A549 (cell line): ENCODE measurements around the gene REV1. TPM values are rescaled to one million over a fixed set of nuclear protein-coding genes. Genes with fewer than 3 reads are reported as not detected.

Experiments used
- ATAC-seq, 2 experiments: fragments of 200-7000 bp in 1 of 2; fragments of >200 bp in 1 of 2; cut with Nextera tagmentation in 1 of 2; cut with Tn5 transposase in 1 of 2; 3 replicates each; pipeline versions ENCODE4 v1.8.0 to v1.9.1; 2018 to 2020; ENCODE audit warnings: mild to moderate bottlenecking in 1 of 2, moderate library complexity in 1 of 2
- CTCF ChIA-PET: fragments of 300-600 bp; sonication (Branson Sonifier 250); formaldehyde crosslinking; extraction: SDS; loops from one replicate; lab custom pipeline; 2021; ENCODE audit warnings: antibody characterized with exemption, inconsistent platforms; lab: Yijun Ruan, JAX
- POLR2A ChIA-PET: fragments of 350-600 bp; formaldehyde crosslinking; extraction: SDS; loops from one replicate; lab custom pipeline; 2021; ENCODE audit warnings: antibody characterized with exemption, inconsistent platforms; lab: Yijun Ruan, JAX
- DNase-seq, 2 experiments: peaks; one replicate each; pipeline versions ENCODE4 v3.0.0 to v3.0.0-alpha.2; 2011 to 2016; ENCODE audit warnings: low read depth in 1 of 2, low spot score in 1 of 2
- FAIRE-seq: peaks from 2 replicates; lab custom pipeline; 2011; peaks lifted over from hg19 to GRCh38; lab: Jason Lieb, UNC
- H3K27ac ChIP-seq, 2 experiments: fragments of >200 bp; sonication (Bioruptor Twin); formaldehyde crosslinking; 3 replicates each; pipeline ENCODE4 v1.5.1; 2016 to 2017
- H3K4me1 ChIP-seq: fragments of >200 bp; sonication (Bioruptor Twin); formaldehyde crosslinking; 3 replicates; pipeline ENCODE4 v1.6.1; 2016
- H3K4me2 ChIP-seq: fragments of >200 bp; sonication (Bioruptor Twin); formaldehyde crosslinking; 3 replicates; pipeline ENCODE4 v1.6.1; 2016
- H3K4me3 ChIP-seq: fragments of >200 bp; sonication (Bioruptor Twin); formaldehyde crosslinking; 3 replicates; pipeline ENCODE4 v1.5.1; 2016
- H3K9me3 ChIP-seq: fragments of >200 bp; sonication (Bioruptor Twin); formaldehyde crosslinking; 3 replicates; pipeline ENCODE4 v1.6.1; 2016
- HEYL ChIP-seq: fragments of 250-450 bp; sonication (Bioruptor Pico); IDR thresholded peaks from 2 replicates; pipeline ENCODE4 v1.8.0; 2021; ENCODE audit warnings: mild to moderate bottlenecking, moderate library complexity
- JUN ChIP-seq, 2 experiments: fragments of >200 bp; sonication (Bioruptor Twin); formaldehyde crosslinking; IDR thresholded peaks; 2 replicates in 1 of 2; 3 replicates in 1 of 2; pipeline ENCODE4 v1.6.1; 2016 to 2017
- POLR2A ChIP-seq: IDR thresholded peaks from 2 replicates; pipeline ENCODE4 v1.6.1; 2012; ENCODE audit warnings: mild to moderate bottlenecking, low read length
- RARB ChIP-seq: fragments of 250-450 bp; sonication (Bioruptor Pico); IDR thresholded peaks from 2 replicates; pipeline ENCODE4 v1.8.0; 2021; ENCODE audit warnings: mild to moderate bottlenecking, moderate library complexity
- SMC3 ChIP-seq: fragments of >200 bp; sonication (Bioruptor Twin); formaldehyde crosslinking; IDR thresholded peaks from 3 replicates; pipeline ENCODE4 v1.6.1; 2018; ENCODE audit warnings: inconsistent platforms
- ZC3H11A ChIP-seq: fragments of 450-650 bp; IDR thresholded peaks from 2 replicates; pipeline ENCODE4 v1.6.1; 2014; ENCODE audit warnings: antibody characterized with exemption, mild to moderate bottlenecking
- ZFP36 ChIP-seq: fragments of 450-650 bp; IDR thresholded peaks from 2 replicates; pipeline ENCODE4 v1.6.1; 2014; ENCODE audit warnings: borderline replicate concordance; ENCODE audit not compliant: partially characterized antibody
- WGBS: methylation state at CpG from one replicate; pipeline ENCODE4 v1.1.6; 2017; ENCODE audit errors: missing lambda C conversion rate; 5-methylcytosine and 5-hydroxymethylcytosine counted together
- polyA plus RNA-seq, 4 experiments: library from polyadenylated mRNA; depleted of rRNA in 3 of 4; stranded (reverse); fragments of >200 nt; fragmentation: RNase III in 1 of 4; extraction: RNeasy Plus Mini Kit Qiagen cat#74134 plus additional on column Dnase treatment in 1 of 4; gene quantifications; 2 replicates in 3 of 4; 3 replicates in 1 of 4; pipeline ENCODE4 v1.2.3, GENCODE V29; 2011 to 2017
- TF ChIP-seq, protein P1 (sequence below): fragments of 150-350 bp; IDR thresholded peaks from 2 replicates; pipeline ENCODE4 v1.6.1; 2014; ENCODE audit warnings: low read depth, mild to moderate bottlenecking, low read length
- TF ChIP-seq, protein P2 (sequence below): fragments of 250-450 bp; sonication (Bioruptor Pico); IDR thresholded peaks from 2 replicates; pipeline ENCODE4 v1.5.0; 2020; ENCODE audit warnings: low read depth, mild to moderate bottlenecking, moderate library complexity

Gene REV1
- polyA plus RNA-seq, 2 of the 4 experiments (the other 2 are of a cell fraction) = 12.8 to 36.2 TPM

DNA sequence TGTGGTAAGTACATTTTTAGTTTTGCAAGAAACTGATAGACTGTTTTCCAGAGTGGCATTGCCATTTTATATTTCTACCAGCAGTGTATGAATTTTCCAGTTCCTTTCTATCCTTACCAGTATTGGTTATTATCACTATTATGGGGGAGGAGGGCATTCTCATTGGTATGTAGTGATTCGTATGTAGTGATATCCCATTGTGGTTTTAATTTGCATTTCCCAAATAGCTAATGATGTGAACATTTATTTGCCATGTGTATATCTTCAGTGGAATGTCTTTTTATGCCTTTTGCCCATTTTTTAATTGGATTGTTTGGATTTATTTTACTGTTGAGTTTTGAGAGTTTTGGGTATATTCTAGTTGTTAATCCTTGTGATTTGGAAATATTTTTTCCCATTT lies 135.7 kb downstream of the REV1 start:
- no peak overlapping the region for H3K27ac ChIP-seq
- no peak for DNase-seq
- CTCF ChIA-PET = no interaction called here
- H3K4me3 ChIP-seq = no peak overlapping the region
- no peak for ATAC-seq
- H3K4me1 ChIP-seq = no peaks in the 10 kb centered on the region
- no peaks in the 10 kb centered on the region for H3K9me3 ChIP-seq
- no peak overlapping the region for H3K4me2 ChIP-seq
- no peak for FAIRE-seq
- no peak for TF ChIP-seq HEYL
- no peak for TF ChIP-seq ZC3H11A
- TF ChIP-seq JUN (IDR thresholded peaks at IDR 0.05) = no peak
- TF ChIP-seq SMC3 = no peak
- TF ChIP-seq, protein P1, sequence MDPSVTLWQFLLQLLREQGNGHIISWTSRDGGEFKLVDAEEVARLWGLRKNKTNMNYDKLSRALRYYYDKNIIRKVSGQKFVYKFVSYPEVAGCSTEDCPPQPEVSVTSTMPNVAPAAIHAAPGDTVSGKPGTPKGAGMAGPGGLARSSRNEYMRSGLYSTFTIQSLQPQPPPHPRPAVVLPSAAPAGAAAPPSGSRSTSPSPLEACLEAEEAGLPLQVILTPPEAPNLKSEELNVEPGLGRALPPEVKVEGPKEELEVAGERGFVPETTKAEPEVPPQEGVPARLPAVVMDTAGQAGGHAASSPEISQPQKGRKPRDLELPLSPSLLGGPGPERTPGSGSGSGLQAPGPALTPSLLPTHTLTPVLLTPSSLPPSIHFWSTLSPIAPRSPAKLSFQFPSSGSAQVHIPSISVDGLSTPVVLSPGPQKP = no peak
- TF ChIP-seq, protein P2, sequence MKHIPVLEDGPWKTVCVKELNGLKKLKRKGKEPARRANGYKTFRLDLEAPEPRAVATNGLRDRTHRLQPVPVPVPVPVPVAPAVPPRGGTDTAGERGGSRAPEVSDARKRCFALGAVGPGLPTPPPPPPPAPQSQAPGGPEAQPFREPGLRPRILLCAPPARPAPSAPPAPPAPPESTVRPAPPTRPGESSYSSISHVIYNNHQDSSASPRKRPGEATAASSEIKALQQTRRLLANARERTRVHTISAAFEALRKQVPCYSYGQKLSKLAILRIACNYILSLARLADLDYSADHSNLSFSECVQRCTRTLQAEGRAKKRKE = no peak
- TF ChIP-seq POLR2A = no peak
- TF ChIP-seq ZFP36 = no peak
- no peak for TF ChIP-seq RARB (CRISPR knock-in tag)
- TF ChIP-seq, all 56 proteins: peak for 0
- 92% methylated on average over 1 of the region's 1 CpG for WGBS
- POLR2A ChIA-PET = interaction anchor here (0.6 kb wide), 1 partner anchor 125 kb away, joined by 3 read pairs; no protein-coding TSS in a partner anchor

Other genes starting within 250 kb of the REV1 start
- gene LYG2, start 234.4 kb downstream of the REV1 start, polyA plus RNA-seq (2011; rRNA removed) = not detected in 2 replicates
- not detected in 3 replicates for gene LYG2, start 234.4 kb downstream of the REV1 start, polyA plus RNA-seq (2017; fragmentation: RNase III; extraction: RNeasy Plus Mini Kit Qiagen cat#74134 plus additional on column Dnase treatment)
- 4.0 and 4.3 TPM in 2 replicates for gene LYG1, start 188.8 kb downstream of the REV1 start, polyA plus RNA-seq (2011; rRNA removed)
- 2.4 to 3.2 TPM (median 2.9 TPM) in 3 replicates for gene LYG1, start 188.8 kb downstream of the REV1 start, polyA plus RNA-seq (2017; fragmentation: RNase III; extraction: RNeasy Plus Mini Kit Qiagen cat#74134 plus additional on column Dnase treatment)
- gene TXNDC9, start 153.7 kb downstream of the REV1 start, polyA plus RNA-seq (2011; rRNA removed) = 53.3 and 65.6 TPM in 2 replicates
- 36.7 to 37.2 TPM (median 36.7 TPM) in 3 replicates for gene TXNDC9, start 153.7 kb downstream of the REV1 start, polyA plus RNA-seq (2017; fragmentation: RNase III; extraction: RNeasy Plus Mini Kit Qiagen cat#74134 plus additional on column Dnase treatment)
- gene EIF5B, start 152.6 kb downstream of the REV1 start, polyA plus RNA-seq (2011; rRNA removed) = 25.0 and 52.9 TPM in 2 replicates
- gene EIF5B, start 152.6 kb downstream of the REV1 start, polyA plus RNA-seq (2017; fragmentation: RNase III; extraction: RNeasy Plus Mini Kit Qiagen cat#74134 plus additional on column Dnase treatment) = 75.4 to 81.5 TPM (median 75.7 TPM) in 3 replicates